Activated CD4-positive, alpha-beta T cell treated with anti-CD3 and anti-CD28 coated beads, Interleukin-10, Interleukin-2, amounts not matched to agents 100 ng/mL and 50 ng/mL, durations not matched to agents 16 hours and 8 hours (primary cell): ENCODE data around the gene BMAL1.

Source experiments
- DNase-seq: peaks from one replicate; pipeline ENCODE4 v3.0.0-alpha.2; 2020

The BMAL1 gene

DNA sequence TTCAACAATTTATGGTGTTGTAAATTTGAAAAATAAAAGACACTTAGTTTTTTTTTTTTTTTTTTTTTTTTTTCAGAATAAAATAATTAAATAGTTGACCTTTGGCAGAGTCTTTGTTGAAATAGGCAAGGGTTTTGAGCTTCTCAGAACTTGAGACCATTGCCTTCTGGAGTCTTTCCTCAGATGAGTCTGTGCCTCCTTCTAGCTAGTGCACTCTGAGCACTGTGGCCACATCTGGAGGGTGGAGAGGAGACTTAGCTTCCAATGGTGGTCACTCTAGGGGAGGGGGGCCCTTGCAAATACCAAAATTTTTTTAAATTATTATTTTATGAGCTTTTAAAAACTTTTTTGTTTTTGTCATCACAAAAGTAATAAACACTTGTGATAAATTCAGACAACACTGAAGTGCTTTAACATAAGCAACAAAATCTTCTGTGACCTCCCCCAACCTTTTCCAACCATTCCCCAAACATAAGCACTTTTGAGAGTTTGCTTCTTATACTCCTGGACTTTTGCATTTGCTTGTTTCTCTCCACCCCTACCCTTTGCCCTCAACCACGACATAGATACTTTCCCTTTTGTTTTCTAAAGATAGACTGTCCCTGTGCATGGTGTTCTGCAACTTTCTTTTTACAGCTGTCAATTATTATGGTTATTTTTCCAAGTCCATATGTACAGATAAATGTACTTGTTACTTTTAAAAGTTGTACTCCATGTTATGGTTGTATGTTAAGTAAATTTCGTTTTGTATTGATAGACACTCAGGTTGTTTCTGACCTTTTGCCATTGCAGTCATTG lies 41.1 kb downstream of the BMAL1 start:
- DNase-seq = no peak

DNA sequence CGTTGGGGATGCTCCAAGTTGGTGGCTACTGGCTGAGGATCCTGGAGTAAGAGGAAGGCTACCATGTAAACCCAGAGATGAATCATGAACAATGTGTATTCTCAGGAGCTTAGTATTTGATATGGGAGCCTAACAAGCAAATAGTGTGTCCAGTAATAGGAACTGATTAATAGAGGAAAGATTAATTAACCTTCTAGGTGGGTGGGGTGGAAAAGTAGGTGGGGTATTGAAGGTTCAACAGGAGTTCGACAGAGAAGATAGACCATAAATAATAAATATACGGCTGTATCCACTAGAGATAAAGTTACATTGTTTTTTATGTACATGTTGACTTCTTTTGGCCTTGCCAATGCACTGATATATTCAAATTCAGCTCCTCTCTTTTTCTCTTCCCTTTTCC lies 43.1 kb downstream of the BMAL1 start:
- no peak for DNase-seq

DNA sequence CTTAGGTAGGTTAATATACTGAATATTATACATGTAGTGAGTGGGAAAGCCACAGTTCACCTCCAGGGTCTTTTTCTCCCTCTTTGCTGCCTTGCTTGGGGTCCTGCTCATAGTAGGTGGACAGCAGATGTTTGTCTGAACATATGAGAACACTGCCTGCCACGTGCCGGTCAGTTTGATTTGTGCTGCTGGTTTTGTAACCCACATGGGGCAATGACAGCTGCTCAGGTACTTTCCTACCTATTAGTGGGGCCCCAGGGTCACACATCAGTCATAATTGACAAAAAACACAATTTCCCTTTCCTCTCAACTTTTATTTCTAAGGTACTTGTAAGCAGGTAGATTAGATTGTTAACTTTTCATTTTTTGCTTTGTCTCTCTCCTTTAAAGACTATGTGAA lies 43.8 kb downstream of the BMAL1 start:
- DNase-seq = no peak

DNA sequence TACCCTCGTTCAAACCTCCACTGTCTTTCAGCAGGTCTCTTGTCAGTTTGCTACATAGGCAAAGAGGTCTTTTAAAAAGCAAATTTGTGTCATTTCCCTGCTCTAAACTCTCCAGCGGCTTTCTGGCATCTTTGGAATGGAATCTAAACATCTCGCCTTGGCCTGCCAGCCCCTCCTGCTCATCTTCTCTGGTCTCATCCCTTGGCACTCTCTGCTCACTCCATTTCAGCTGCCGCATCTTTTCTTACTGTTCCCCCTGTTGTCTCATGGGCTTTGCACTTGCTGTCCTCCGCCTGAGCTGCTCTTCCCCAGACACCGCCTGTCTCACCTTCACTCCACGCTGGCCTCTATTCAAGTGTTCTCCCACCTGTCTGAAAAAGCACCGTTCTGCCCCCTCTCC lies 46.6 kb downstream of the BMAL1 start:
- no peak for DNase-seq

DNA sequence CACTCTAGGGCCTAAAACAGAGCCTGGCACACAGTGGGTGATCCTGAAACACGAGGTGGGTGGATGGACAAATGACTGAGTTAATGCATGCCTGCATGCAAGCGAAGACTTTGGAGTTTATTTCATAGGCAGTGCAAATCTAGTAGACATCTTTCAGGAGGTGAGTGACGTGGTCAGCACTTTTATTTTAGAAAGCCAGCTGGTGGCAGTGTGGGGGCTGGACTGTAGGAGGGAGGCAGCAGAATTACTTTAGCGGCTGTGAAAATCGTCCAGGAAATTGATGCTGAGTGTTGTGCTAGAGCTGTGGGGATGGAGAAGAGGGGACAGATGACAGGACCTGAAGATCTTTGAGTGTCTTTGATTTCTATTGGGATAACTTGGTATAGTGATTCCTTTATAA lies 47.1 kb downstream of the BMAL1 start:
- no peak for DNase-seq

DNA sequence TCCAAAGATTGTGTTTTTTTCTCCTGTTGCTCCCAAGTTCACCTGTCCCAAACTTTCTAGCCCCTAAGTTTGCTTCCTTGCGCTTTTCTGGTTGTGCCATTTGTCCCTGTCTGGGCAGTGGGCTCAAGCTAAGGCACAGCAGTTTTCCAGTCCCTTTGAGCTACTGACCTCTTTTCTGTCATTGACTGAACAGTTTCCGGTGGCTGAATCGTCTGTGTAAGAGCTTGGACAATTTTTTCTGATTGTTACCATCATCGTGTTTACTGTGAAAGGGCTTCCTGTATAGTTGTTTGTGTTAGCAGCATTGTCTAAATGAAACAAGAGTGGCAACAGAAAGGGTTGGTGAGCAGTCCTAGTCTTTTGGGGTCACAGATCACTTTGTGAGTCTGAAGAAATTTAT lies 49.8 kb downstream of the BMAL1 start:
- DNase-seq = no peak

DNA sequence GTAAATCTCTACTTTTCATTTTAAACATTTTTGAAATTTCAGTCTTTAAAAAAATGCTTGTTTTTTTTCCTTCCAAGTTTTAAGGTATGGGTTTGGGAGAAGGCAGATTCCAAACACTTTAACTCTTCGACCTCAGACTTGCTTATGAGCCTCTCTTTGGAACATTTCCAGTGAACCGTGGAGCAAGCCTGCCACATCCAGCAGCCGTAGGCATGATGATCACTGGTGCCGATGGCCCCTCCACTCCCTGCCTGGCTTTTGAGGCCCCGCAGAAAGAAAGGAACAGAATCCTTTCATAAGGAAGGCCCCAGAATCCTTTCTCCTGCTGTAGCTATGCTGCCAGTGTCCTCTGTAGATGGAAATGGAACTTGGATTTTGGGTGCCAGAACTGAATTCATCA lies 50.7 kb downstream of the BMAL1 start:
- no peak for DNase-seq

DNA sequence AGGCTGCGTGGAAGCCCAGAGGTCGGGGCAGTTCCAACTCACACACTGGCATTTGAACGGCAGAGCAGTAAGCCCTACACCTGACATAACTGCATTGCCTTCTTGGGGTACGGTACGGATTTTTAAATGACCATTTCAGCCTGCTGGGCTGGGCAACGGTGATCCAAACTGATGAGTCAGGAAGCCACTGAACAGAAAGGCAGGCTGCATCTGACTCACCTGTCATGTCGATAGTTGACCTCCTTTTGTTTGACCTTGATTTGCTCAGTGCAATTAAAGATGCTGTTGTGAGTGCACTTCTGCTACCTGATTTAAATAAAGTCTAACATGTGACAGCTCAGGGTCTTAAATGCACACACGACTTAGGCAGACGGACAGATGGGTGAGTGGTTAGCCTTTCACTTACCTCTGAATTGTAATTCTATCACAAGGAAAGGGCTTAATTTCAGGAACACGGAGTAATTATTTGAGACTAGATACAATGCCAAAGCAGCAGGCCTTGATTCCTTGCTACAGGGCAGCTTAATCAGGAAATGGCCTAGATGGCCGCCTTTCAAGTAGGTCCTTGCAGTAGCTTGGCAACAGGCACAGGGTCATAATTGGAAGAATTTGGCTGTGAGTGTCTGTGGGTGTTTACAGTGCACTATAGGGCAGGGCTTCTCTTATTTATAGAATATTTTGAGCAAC lies 52.2 kb downstream of the BMAL1 start:
- DNase-seq = no peak

DNA sequence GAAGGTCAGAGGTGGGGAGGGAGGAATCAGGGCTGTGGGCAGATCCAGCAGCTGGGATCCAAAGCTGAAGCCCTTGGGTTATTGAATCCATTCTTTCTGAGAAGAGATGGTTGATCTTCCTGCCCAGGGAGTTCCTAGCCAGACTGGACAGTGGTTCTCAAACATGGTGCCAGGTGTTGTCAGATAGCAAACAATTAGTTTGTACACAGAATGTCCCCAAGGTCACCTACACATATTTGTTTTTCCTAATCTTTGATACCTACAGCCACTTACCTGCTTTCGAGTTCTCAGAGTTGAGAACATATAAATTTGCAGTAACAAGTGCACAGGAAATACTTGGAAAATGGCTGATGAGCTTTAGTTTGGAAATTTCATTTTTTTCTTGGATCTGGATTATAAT lies 54.5 kb downstream of the BMAL1 start:
- DNase-seq = no peak

DNA sequence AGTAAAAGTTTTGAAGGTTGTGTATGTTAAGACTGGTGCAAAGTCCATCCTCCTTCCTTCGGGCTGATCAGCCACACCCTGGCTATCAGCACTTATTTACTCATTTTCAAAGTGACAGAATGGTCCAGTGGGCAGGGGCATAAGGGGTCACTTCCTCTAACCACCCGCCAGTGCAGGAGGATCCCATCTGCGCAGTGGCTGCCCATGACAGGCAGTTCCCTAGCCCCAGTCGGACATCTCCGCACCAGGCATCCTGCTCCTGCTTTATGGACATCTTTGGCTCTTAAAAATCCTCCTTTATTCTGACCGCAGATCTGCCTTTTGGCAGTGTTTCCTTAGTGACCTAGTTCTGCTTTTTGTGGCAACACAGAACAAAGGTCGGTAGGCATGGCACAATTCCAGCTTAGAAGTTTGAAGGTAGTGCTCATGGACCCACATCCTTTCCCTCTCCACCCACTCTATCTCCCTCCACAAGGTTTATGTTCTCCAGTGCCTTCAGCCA lies 55.9 kb downstream of the BMAL1 start:
- DNase-seq = no peak

DNA sequence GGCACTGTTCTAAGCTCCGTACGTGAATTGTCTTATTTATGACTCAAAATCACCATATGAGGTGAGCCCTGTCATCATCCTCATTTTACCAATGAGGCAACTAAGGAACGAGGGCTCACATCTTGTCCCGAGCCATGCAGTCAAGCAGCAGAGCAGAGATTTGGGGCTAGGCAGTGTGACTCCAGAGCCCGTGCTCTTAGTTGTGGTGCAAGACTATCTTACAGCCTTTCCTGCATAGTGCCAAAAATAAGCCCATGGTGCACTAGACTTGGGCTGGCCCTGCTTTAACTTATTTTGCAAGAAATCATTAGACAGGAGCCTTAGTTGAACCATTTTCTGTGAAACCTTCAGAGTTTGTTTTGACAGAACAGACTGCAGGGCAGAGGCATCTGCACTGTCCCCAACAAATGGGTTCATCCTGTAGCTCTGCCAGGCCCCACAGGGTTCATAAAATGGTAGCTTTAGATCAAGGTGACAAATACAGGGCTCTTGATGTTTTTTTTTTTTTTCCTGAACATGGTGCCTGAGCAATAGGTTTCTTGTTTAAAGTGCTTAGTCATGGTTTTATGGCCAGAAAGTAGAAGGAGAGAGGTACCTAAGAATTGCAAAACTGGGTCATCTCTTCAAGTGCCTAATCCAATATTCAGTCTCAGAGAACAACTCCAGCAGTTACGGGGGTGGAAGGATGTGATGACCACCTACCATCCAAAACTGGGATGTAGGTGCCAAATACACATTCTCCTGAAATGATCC lies 56.6 kb downstream of the BMAL1 start:
- no peak for DNase-seq

DNA sequence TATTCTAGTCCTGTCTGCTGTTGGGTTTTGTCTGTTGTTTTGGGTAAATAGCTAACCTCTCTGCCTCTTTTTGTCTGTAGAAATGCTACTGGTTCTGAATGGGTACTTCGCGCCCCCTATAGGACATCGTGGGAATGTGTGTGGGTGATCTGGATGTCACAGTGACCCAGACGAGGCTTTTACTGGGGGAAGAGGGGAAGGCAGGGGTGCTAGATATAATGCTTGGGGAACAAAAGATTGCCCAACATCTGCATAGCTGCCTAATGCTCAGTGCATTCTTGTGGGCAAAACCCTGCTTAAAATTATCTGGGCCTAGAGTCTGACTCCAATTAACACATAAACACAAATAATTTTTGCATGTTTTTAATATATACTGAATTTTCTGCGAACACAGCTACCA lies 57.7 kb downstream of the BMAL1 start:
- peak; percentile 80 for DNase-seq

DNA sequence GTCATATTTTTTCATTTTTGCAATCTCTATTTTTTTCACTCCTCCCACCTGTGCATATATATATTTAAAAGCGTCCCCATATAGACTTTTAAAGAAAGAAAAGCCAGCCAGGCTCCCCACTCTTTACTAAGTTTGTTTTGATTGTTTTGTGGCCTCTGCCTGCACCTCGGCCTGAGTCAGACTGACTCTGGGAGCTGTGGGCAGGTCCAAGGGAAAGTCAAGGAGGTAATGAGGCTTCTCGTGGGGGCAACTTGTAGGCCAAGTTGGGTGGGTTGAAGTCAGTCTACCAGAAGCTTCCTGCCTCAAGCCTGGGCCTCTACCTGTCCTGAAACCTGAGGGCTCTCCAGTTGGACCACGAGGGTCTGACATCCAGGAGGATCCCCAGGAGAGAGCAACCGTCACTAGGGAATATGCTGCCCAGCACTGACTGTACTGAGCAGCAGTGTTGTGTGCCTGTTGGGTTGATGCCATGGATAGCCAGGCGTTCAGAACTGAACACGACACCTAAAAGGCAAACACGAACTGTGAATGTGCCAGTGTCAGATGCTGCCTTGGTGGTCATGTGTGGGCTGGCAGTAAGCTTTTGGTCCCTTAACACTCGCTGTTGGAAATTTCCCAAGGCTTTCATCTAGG lies 58.8 kb downstream of the BMAL1 start:
- DNase-seq = no peak

DNA sequence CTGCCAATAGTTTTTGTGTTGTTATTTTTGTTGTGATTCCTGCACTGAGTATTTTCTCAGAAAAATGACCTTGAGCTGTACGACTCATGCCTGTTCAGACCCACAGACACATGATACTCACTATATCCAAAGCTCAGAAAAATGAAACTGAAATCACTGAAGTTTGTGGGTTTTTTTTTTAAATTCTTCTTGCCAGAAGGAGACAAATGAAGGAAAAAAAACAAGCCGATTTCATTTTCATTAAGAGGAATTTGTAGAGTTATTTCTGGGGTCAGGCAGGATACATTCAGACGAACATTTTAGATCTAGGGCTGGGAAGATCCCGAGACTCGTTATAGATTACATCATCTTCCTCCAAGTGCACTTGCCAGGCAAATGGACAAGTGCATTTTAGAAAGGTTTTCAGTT lies 60.4 kb downstream of the BMAL1 start:
- DNase-seq = peak; percentile 52

DNA sequence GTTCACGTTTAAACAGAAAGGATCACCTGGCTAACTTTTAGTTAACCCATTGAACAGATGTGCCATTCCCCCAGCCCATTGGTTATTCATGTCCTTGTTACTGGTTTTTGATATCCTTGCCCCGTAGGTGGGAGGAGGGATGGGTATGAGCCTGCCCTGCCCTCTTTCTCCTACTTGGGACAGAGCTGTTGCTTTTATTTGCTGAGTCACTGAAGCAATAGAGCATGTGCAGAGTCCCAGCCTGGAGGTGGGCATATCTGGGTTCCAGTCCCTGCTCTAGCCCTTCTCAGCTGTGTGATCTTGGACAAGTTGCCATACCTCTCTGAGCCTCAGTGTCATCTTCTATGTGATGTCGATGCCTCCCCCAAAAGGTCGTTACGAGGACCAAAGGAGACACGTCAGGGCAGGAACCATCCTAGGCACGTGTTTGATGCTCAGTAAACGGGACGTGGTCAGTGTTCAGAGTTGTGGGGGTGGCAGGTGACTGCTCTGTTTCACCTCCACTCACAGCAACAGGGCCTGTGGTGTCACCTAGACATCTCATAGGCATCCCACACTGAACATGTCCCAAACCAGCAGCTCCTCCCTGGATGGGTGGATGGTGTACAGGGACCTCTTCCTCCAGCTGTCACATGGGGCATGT lies 61.0 kb downstream of the BMAL1 start:
- peak; percentile 45 for DNase-seq

DNA sequence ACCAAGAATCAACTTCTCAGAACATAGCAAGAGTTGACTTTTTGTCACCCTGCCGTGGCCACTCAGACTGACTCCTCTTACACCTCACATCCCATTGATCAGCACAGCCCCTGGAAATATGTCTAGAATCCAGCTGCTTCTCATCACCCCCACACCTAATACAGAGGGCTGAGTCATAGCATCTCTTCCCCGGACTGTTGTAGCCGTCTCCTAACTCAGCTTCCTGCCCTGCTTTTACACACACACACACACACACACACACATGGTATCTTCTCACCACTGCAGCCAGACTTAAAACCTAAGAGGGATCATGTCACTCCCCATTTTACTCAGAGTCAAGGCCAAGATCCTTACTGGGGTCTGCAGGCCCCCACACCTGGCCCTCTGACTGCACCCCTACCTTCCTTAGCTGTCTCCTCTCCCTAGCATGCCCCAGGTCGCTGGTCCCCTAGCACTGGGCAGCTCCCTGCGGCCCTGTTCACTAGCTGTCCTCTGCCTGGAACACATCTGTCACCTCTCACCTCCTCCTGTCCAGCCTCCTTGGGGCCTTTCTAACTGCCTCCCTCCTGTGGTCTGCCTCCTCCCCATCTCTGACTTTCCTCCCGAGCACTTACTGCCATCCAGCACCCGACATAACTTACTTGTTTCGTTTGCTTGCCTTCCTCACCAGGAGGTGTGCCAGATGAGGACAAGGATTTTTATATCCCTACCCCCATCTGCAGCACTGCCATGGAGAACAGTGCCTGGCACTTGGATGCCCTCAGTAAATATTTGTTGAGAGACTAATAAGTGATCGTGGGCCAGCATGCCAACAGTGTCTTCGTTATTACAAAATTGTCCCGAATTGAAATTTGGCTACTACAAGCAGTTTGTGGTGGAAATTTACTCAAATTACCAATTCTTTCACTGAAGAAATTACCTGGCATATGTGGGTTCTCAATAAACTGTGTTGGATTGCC lies 61.9 kb downstream of the BMAL1 start:
- DNase-seq = peak; percentile 69

DNA sequence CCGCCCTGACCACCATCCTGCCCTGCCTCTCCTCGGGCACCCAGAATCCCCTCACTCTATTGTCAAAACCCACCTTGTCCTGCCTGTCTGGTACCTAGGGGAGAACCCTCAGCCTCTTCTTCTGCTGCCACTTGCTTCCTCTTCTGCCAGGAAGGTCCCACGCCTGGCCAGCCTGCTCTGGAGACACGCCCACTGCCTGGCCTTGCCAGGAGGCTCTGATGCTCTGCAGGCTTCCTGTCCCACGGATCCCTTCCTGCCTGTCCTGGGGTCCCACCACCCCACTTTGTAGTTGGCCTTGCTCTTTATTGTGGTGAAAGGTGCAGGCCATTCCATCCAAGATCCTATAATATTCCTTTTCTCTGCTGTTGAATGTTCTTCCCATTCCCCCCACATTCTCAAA lies 63.4 kb downstream of the BMAL1 start:
- DNase-seq = no peak

DNA sequence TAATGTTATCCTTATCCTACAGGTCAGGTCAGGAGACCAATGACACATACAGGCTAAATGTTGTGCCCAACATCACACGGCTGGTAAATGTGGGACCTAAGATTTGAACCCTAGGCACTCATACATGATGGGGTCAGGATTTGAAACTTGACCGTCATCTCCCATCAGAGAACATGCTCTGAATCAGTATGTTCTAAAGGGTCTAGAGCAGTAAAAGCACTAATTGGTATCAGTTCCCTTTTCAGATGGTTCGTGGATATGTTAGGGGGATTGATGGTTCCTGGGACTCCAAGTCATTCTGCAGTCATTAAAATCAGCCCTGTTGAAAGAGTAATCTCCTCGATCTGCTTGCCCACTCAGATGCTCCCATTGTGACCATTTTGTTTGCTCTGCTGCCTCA lies 65.5 kb downstream of the BMAL1 start:
- no peak for DNase-seq

DNA sequence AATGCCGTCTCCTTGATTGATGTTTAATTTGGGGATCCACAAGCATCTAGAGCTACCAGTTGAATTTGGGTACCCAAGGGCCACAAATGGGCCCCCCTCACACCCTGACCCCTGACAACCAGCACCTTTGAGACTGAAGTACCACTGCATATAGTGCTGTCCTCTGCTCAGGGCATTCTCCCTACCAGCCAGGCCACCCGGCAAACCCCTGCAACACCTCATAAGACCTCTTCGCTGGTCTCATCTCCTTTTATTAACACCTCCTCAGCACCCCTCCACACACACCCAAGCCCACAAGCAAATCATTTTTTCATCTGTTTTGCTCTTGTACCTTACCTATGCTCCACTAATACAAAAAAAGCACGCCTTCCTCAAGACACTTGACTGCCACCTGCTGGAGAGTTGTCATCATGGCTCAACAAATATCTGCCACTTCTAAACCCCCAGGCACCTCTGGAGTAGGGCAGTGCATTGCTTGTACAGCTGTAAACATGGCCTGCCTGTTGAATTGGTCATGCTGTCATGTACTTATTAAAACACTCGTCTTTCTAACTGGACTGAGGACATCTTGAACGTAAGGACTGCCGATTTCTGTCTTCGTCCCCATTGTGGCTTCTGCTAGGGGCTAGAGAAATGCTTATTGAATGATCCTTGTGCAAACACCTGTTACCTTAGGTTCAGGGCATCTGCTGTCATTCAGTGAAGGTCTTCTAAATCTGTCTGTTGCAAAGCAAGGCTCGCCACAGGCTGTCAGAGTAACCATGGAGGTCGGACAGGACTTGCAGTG lies 66.5 kb downstream of the BMAL1 start:
- peak; percentile 77 for DNase-seq

DNA sequence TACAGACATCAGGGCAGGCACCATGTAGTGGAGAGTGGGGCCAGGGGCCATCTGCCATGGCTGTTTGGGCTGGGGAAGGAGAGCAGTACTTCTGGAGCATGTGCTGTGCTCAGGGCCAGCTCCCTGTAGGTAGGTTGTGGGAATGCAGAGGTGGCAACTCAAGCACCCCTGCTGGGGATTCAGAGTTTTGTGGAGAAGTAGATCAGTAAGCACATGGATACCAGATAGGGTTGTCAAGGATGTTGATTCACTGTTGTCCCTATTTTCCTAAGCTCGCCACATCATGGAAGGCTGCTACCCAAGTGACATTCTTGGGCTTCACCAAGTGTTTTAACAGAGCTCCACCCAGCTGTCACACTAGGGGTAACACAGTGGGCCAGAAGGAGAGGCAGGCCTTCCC lies 67.2 kb downstream of the BMAL1 start:
- DNase-seq = no peak

DNA sequence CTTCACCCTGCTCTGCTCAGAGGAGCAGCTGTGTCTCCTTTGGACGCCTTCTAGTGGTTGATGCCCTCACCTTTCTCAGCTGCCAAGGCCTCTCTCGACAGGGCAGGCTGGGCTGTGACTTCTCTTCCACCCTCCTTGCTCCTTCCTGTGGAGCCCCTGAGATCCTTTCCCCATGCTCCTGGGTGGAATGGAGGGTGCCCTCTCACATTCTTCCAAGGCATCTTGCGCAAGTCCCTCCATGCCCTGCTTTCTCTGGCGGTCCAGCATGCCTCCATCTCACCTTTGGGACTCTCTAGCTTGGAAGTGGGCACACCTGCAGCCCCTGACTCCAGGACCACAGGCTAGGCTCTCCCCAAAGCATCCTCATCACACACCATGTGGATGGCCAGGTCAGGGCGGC lies 68.9 kb downstream of the BMAL1 start:
- no peak for DNase-seq
